ENCODE data around the gene BSX. TPM values are rescaled to one million over a fixed set of nuclear protein-coding genes. Genes with fewer than 3 reads are reported as not detected.
A peak's percentile ranks its signal among the peaks of the same experiment; 100 is the strongest.

The BSX gene
- total RNA-seq, 1 experiment from 2014 or later = not detected

GRCh38 chr11:122979103-122979814 is 2.4 kb downstream of the BSX start:
- DNase-seq = peak; percentile 71
- no peaks in the 10 kb centered on the region for H3K36me3 ChIP-seq (replicated peaks; ENCODE audit: control insufficient read depth, insufficient read depth, low read length)
- H3K27me3 ChIP-seq (ENCODE audit: control insufficient read depth, insufficient read depth, low read length) = peaks cover 98% of the 10 kb centered on the region
- H3K4me3 ChIP-seq (ENCODE audit: insufficient read depth, low read depth, low read length) = peak overlapping the region; percentile 21; the same call in 1 of the 2 replicates

DNA sequence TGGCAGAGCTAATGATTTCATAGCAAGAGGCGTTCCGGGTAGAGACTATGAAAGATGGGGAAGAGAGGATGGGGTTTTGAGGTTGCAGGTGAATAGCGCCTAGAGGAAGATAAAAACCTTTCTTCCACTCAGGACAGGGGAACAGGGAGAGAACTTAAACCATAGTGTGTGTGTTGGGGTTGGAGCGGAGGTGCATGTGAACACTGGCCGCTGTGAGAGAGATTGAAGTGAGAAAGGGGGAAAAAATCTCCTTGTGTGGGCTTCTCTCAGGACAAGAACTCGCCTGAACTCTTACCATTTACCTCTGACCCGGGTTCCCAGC is 3.4 kb downstream of the BSX start:
- DNase-seq = no peak
- Histone ChIP-seq H3K27me3 (ENCODE audit: control insufficient read depth, insufficient read depth, low read length) (peaks cover 98% of the 10 kb centered on the region), H3K4me3 (ENCODE audit: insufficient read depth, low read depth, low read length) (no peak overlapping the region), H3K36me3 (replicated peaks; ENCODE audit: control insufficient read depth, insufficient read depth, low read length) (no peaks in the 10 kb centered on the region)

- peak overlapping the region; percentile 49 for H3K4me3 ChIP-seq (ENCODE audit: insufficient read depth, low read depth, low read length)
- DNase-seq = peak; percentile 88
- H3K36me3 ChIP-seq (replicated peaks; ENCODE audit: control insufficient read depth, insufficient read depth, low read length) = no peaks in the 10 kb centered on the region
- H3K27me3 ChIP-seq (ENCODE audit: control insufficient read depth, insufficient read depth, low read length) = peaks cover 98% of the 10 kb centered on the region
Measured at GRCh38 chr11:122977470-122978298, 4.0 kb downstream of the BSX start.

GRCh38 chr11:122976734-122977469 is 4.7 kb downstream of the BSX start:
- Histone ChIP-seq H3K36me3 (replicated peaks; ENCODE audit: control insufficient read depth, insufficient read depth, low read length) (no peaks in the 10 kb centered on the region), H3K4me3 (ENCODE audit: insufficient read depth, low read depth, low read length) (peak overlapping the region; percentile 49), H3K27me3 (ENCODE audit: control insufficient read depth, insufficient read depth, low read length) (peaks cover 93% of the 10 kb centered on the region)
- DNase-seq = peak; percentile 81

DNA sequence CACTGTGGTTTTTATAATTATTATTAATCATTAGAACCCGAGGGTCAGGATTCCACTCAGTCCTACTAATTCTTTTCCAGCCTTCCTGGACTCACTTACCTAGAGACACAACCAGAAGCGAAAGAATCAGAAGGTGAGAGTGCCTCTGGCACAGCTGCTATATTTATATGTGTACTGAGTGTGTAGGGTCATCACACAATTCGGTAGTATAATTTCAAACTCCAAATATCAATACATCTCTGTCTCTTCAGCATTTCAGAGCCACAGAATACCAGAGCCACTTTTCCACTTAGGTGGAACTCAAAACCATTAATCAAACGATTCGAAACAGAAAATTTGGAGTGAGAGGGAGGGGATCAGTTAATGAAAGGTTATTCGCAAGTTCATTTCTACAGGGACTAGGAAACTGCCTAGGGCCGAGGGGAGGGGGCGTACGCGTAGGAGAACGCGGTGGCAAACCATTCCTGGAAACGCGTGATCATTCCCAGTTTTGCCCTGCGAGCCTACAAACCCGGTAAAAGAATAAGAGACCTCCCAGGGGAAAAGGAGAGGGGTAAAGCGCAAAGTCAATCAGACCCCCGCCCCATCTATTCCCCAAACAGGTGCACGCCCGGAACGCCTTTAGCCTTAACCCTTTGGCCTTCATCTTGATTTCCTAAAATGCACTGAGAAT is 5.4 kb downstream of the BSX start:
- H3K4me3 ChIP-seq (ENCODE audit: insufficient read depth, low read depth, low read length) = peak overlapping the region; percentile 49; the same call in 1 of the 2 replicates
- H3K36me3 ChIP-seq (replicated peaks; ENCODE audit: control insufficient read depth, insufficient read depth, low read length) = no peaks in the 10 kb centered on the region
- DNase-seq = peak; percentile 47
- peaks cover 88% of the 10 kb centered on the region for H3K27me3 ChIP-seq (ENCODE audit: control insufficient read depth, insufficient read depth, low read length)

DNA sequence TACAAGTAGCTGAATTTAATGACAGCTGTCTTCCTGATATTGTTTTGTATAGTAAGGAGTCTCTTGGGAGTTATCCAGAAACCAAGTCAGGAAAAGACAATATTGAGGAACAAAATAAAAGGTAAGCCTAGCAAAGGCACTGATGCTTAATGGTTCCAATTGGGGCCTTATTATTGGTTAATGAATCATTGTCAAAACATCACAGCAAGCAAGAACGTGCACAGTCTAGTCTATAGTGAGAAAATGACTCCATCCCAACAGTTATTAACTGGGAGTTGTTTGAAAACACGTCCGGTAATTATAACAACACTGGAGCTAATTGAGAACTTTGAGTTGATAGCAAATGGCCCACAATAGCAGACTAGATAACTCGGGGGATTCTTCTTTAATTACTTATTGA is 17.7 kb downstream of the BSX start:
- DNase-seq = no peak
- no peaks in the 10 kb centered on the region for H3K36me3 ChIP-seq (replicated peaks; ENCODE audit: control insufficient read depth, insufficient read depth, low read length)
- H3K27me3 ChIP-seq (ENCODE audit: control insufficient read depth, insufficient read depth, low read length) = no peaks in the 10 kb centered on the region; the same call in 1 of the 2 replicates
- H3K4me3 ChIP-seq (ENCODE audit: insufficient read depth, low read depth, low read length) = no peak overlapping the region

DNA sequence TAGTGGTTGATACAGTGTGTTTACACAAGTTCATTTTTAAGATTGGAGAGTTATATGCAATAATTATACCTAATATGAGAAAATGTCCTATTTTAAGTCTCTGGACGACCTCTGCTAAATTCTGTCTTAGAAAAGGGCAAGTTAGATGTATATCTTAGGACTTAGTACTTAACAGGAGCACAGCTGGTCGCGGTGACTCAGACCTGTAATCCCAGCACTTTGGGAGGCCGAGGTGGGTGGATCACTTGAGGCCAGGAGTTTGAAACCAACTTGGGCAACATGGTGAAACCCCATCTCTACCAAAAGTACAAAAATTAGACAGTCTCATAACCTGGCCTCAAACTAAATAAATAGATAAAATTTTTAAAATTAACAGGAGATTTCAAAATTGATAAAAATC is 27.2 kb downstream of the BSX start:
- Histone ChIP-seq H3K4me3 (ENCODE audit: insufficient read depth, low read depth, low read length) (no peak overlapping the region), H3K36me3 (replicated peaks; ENCODE audit: control insufficient read depth, insufficient read depth, low read length) (no peaks in the 10 kb centered on the region), H3K27me3 (ENCODE audit: control insufficient read depth, insufficient read depth, low read length) (no peaks in the 10 kb centered on the region)
- DNase-seq = no peak

- Histone ChIP-seq H3K36me3 (replicated peaks; ENCODE audit: control insufficient read depth, insufficient read depth, low read length) (no peaks in the 10 kb centered on the region), H3K27me3 (ENCODE audit: control insufficient read depth, insufficient read depth, low read length) (no peaks in the 10 kb centered on the region), H3K4me3 (ENCODE audit: insufficient read depth, low read depth, low read length) (no peak overlapping the region)
- DNase-seq = no peak
Measured at GRCh38 chr11:122951211-122951610, 30.4 kb downstream of the BSX start.

DNA sequence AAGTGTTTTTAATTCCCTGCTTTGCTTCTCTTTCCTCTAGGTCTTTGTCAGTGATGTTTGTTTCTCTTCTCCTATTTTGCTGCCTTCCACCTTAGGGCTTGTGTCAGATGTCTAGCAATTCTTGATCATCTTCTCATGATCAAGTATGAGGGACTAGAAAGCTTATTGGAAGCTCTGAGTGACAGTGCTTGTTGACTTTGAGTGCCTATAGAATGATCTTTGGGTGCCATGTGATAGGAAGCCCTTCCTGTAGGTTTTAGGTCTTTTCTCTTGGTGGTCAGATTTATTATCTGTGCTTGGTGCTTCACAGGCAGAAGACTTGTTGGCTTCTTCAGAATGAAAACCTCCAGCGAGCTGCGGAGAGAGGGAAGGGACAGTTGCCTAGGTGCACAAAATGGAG is 43.1 kb downstream of the BSX start:
- DNase-seq = no peak
- Histone ChIP-seq H3K4me3 (ENCODE audit: insufficient read depth, low read depth, low read length) (no peak overlapping the region), H3K27me3 (ENCODE audit: control insufficient read depth, insufficient read depth, low read length) (no peaks in the 10 kb centered on the region), H3K36me3 (replicated peaks; ENCODE audit: control insufficient read depth, insufficient read depth, low read length) (no peaks in the 10 kb centered on the region)

DNA sequence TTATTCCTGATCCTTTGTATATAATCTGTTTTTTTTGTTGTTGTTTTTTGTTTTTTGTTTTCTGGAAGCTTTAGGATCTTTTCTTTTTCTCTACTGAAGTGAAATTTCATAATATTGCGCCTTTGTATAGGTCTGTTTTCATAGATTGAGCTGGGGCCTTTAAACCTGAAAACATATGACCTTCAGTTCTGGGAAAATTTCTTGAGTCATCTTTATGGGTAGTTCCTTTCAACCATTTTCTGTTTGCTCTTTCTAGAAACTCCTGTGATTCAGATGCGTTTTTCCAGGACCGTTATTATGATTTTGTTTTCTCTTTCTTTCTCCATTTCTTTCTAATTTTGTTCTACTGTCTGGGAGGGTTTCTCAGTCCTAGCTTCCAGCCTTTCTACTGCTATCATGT is 43.7 kb downstream of the BSX start:
- no peaks in the 10 kb centered on the region for H3K36me3 ChIP-seq (replicated peaks; ENCODE audit: control insufficient read depth, insufficient read depth, low read length)
- H3K27me3 ChIP-seq (ENCODE audit: control insufficient read depth, insufficient read depth, low read length) = no peaks in the 10 kb centered on the region
- no peak overlapping the region for H3K4me3 ChIP-seq (ENCODE audit: insufficient read depth, low read depth, low read length)
- no peak for DNase-seq

GRCh38 chr11:122933416-122933815 is 48.2 kb downstream of the BSX start:
- DNase-seq = no peak
- H3K4me3 ChIP-seq (ENCODE audit: insufficient read depth, low read depth, low read length) = no peak overlapping the region
- no peaks in the 10 kb centered on the region for H3K36me3 ChIP-seq (replicated peaks; ENCODE audit: control insufficient read depth, insufficient read depth, low read length)
- no peaks in the 10 kb centered on the region for H3K27me3 ChIP-seq (ENCODE audit: control insufficient read depth, insufficient read depth, low read length)

- no peak for DNase-seq
- Histone ChIP-seq H3K27me3 (ENCODE audit: control insufficient read depth, insufficient read depth, low read length) (no peaks in the 10 kb centered on the region), H3K4me3 (ENCODE audit: insufficient read depth, low read depth, low read length) (no peak overlapping the region), H3K36me3 (replicated peaks; ENCODE audit: control insufficient read depth, insufficient read depth, low read length) (no peaks in the 10 kb centered on the region)
Measured at GRCh38 chr11:122931510-122931909, 50.1 kb downstream of the BSX start.

All from H7 (cell line).